Adipocyte (in vitro differentiated cells): ENCODE results near the gene CLUH.

Experiments used
- DNase-seq: peaks from one replicate; pipeline ENCODE4 v3.0.0-alpha.2; 2015; ENCODE audit warnings: low read depth
- H3K27me3 ChIP-seq: replicated peaks from 2 replicates; pipeline ENCODE4 v1.7.0; 2013; ENCODE audit warnings: mild to moderate bottlenecking, low read length, moderate library complexity; ENCODE audit not compliant: control insufficient read depth, insufficient read depth
- H3K36me3 ChIP-seq: 2 replicates; pipeline ENCODE4 v1.7.0; 2013; ENCODE audit warnings: low read length, mild to moderate bottlenecking, moderate library complexity; ENCODE audit not compliant: control insufficient read depth, insufficient read depth, severe bottlenecking
- H3K4me1 ChIP-seq: 2 replicates; pipeline ENCODE4 v1.7.0; 2013; ENCODE audit warnings: mild to moderate bottlenecking, low read length, moderate library complexity; ENCODE audit not compliant: control insufficient read depth, insufficient read depth
- H3K4me3 ChIP-seq: 2 replicates; pipeline ENCODE4 v1.7.0; 2013; ENCODE audit warnings: mild to moderate bottlenecking, low read length, moderate library complexity
- H3K9ac ChIP-seq: 2 replicates; pipeline ENCODE4 v1.7.0; 2013; ENCODE audit warnings: mild to moderate bottlenecking, low read length, moderate library complexity
- H3K9me3 ChIP-seq: 2 replicates; pipeline ENCODE4 v1.7.0; 2013; ENCODE audit warnings: mild to moderate bottlenecking, low read length, moderate library complexity; ENCODE audit not compliant: control insufficient read depth

The CLUH gene

GRCh38 chr17:2706911-2707510, 4.6 kb downstream of the CLUH start:
- Histone ChIP-seq H3K4me3 (peak overlapping the region; percentile 32), H3K36me3 (peaks cover 20% of the 10 kb centered on the region), H3K9ac (peak overlapping the region; percentile 59), H3K4me1 (peaks cover 45% of the 10 kb centered on the region), H3K27me3 (no peaks in the 10 kb centered on the region), H3K9me3 (no peaks in the 10 kb centered on the region)
- DNase-seq, result no peak

GRCh38 chr17:2705888-2706795, 5.4 kb downstream of the CLUH start:
- Histone ChIP-seq H3K4me3 (no peak overlapping the region), H3K9me3 (no peaks in the 10 kb centered on the region), H3K27me3 (no peaks in the 10 kb centered on the region), H3K36me3 (peaks cover 29% of the 10 kb centered on the region), H3K9ac (no peak overlapping the region), H3K4me1 (peaks cover 44% of the 10 kb centered on the region)
- no peak for DNase-seq

GRCh38 chr17:2705263-2705662, 6.3 kb downstream of the CLUH start:
- H3K4me3 ChIP-seq, result no peak overlapping the region
- H3K27me3 ChIP-seq, result no peaks in the 10 kb centered on the region
- no peaks in the 10 kb centered on the region for H3K9me3 ChIP-seq
- DNase-seq, result no peak
- peaks cover 38% of the 10 kb centered on the region for H3K36me3 ChIP-seq
- H3K9ac ChIP-seq, result no peak overlapping the region
- peaks cover 41% of the 10 kb centered on the region for H3K4me1 ChIP-seq

GRCh38 chr17:2704890-2705248, 6.7 kb downstream of the CLUH start:
- no peaks in the 10 kb centered on the region for H3K27me3 ChIP-seq
- no peak overlapping the region for H3K4me3 ChIP-seq
- no peak overlapping the region for H3K9ac ChIP-seq
- peaks cover 37% of the 10 kb centered on the region for H3K4me1 ChIP-seq
- no peaks in the 10 kb centered on the region for H3K9me3 ChIP-seq
- peaks cover 42% of the 10 kb centered on the region for H3K36me3 ChIP-seq
- no peak for DNase-seq

- Histone ChIP-seq H3K27me3 (no peaks in the 10 kb centered on the region), H3K9ac (no peak overlapping the region), H3K36me3 (peaks cover 44% of the 10 kb centered on the region), H3K4me1 (peaks cover 31% of the 10 kb centered on the region), H3K9me3 (no peaks in the 10 kb centered on the region), H3K4me3 (no peak overlapping the region)
- DNase-seq, result no peak
These were observed 7.3 kb downstream of the CLUH start for GRCh38 chr17:2704031-2704889.

- H3K4me1 ChIP-seq, result peaks cover 24% of the 10 kb centered on the region
- peaks cover 50% of the 10 kb centered on the region for H3K36me3 ChIP-seq
- no peaks in the 10 kb centered on the region for H3K9me3 ChIP-seq
- H3K9ac ChIP-seq, result no peak overlapping the region
- H3K27me3 ChIP-seq, result no peaks in the 10 kb centered on the region
- DNase-seq, result no peak
- no peak overlapping the region for H3K4me3 ChIP-seq
These were observed 8.0 kb downstream of the CLUH start for GRCh38 chr17:2703606-2704005.

GRCh38 chr17:2703181-2703580, 8.4 kb downstream of the CLUH start:
- Histone ChIP-seq H3K4me3 (no peak overlapping the region), H3K4me1 (peaks cover 20% of the 10 kb centered on the region), H3K27me3 (no peaks in the 10 kb centered on the region), H3K9me3 (no peaks in the 10 kb centered on the region), H3K9ac (no peak overlapping the region), H3K36me3 (peaks cover 54% of the 10 kb centered on the region)
- no peak for DNase-seq

GRCh38 chr17:2701996-2702741, 9.4 kb downstream of the CLUH start:
- Histone ChIP-seq H3K4me1 (peaks cover 10% of the 10 kb centered on the region), H3K36me3 (peaks cover 63% of the 10 kb centered on the region), H3K9me3 (no peaks in the 10 kb centered on the region), H3K9ac (no peak overlapping the region), H3K27me3 (no peaks in the 10 kb centered on the region), H3K4me3 (no peak overlapping the region)
- no peak for DNase-seq

GRCh38 chr17:2701161-2701995, 10.2 kb downstream of the CLUH start:
- DNase-seq, result no peak
- peaks cover 71% of the 10 kb centered on the region for H3K36me3 ChIP-seq

GRCh38 chr17:2700491-2701141, 10.9 kb downstream of the CLUH start:
- Histone ChIP-seq H3K4me3 (no peak overlapping the region), H3K27me3 (no peaks in the 10 kb centered on the region), H3K4me1 (peaks cover 2% of the 10 kb centered on the region), H3K9me3 (no peaks in the 10 kb centered on the region), H3K9ac (no peak overlapping the region), H3K36me3 (peaks cover 78% of the 10 kb centered on the region)
- DNase-seq, result no peak

More at GRCh38 chr17:2701161-2701995, 10.2 kb downstream of the CLUH start:
- no peak overlapping the region for H3K9ac ChIP-seq
- no peak overlapping the region for H3K4me3 ChIP-seq
- no peaks in the 10 kb centered on the region for H3K9me3 ChIP-seq
- H3K4me1 ChIP-seq, result peaks cover 4% of the 10 kb centered on the region
- H3K27me3 ChIP-seq, result no peaks in the 10 kb centered on the region
